Measurements from ENCODE around the gene SUPT3H.

- TF ChIP-seq CREM (IDR thresholded peaks at IDR 0.05) = no peak
- no peak for TF ChIP-seq CREM (CRISPR knock-in tag; IDR thresholded peaks at IDR 0.05)
- TF ChIP-seq YY1 (IDR thresholded peaks at IDR 0.05; ENCODE audit: insufficient read depth, insufficient replicate concordance, low read depth, low read length) = no peak
- no peak for TF ChIP-seq CEBPB (IDR thresholded peaks at IDR 0.05; ENCODE audit: borderline replicate concordance, low read depth, low read length)
- TF ChIP-seq ATF3 (CRISPR knock-in tag; IDR thresholded peaks at IDR 0.05) = no peak
- TF ChIP-seq HDAC6 (IDR thresholded peaks at IDR 0.05; ENCODE audit: low read depth, low read length) = no peak
- no peak for TF ChIP-seq MEIS1 (CRISPR knock-in tag; IDR thresholded peaks at IDR 0.05; ENCODE audit: borderline replicate concordance)
- TF ChIP-seq PREB (CRISPR knock-in tag; IDR thresholded peaks at IDR 0.05) = no peak
- TF ChIP-seq ZSCAN5A (CRISPR knock-in tag; IDR thresholded peaks at IDR 0.05; ENCODE audit: borderline replicate concordance) = no peak
- no peak for TF ChIP-seq ZNF3 (CRISPR knock-in tag; IDR thresholded peaks at IDR 0.05)
- TF ChIP-seq GRHL1 (CRISPR knock-in tag; conservative IDR thresholded peaks at IDR 0.05) = no peak
Measured at GRCh38 chr6:44956396-44956795, 421.3 kb downstream of the SUPT3H start.

Data from HepG2 (cell line).